ENCODE results near the gene SIRT4. TPM values are rescaled to one million over a fixed set of nuclear protein-coding genes. Genes with fewer than 3 reads are reported as not detected.

The SIRT4 gene
- total RNA-seq, 1 experiment from 2014 or later, result 2.1 TPM

GRCh38 chr12:120260607-120261006 lies 41.5 kb upstream of the SIRT4 start:
- no peak overlapping the region for H3K27ac Mint-ChIP-seq (ENCODE audit: unreplicated experiment)
- Histone ChIP-seq H3K4me1 (peaks cover 46% of the 10 kb centered on the region), H3K9me3 (no peaks in the 10 kb centered on the region), H3K36me3 (ENCODE audit: control insufficient read depth, insufficient read depth, low read length) (no peaks in the 10 kb centered on the region; the same call in 1 of the 2 replicates), H3K27me3 (replicated peaks; ENCODE audit: control insufficient read depth, insufficient read depth, low read length) (no peaks in the 10 kb centered on the region), H3K4me3 (ENCODE audit: low read depth, low read length) (no peak overlapping the region)
- H3K4me1 Mint-ChIP-seq (ENCODE audit: low read depth, unreplicated experiment), result peaks cover 28% of the 10 kb centered on the region
- CTCF ChIA-PET, result no interaction called here
- no peak for DNase-seq
- peaks cover 36% of the 10 kb centered on the region for H3K36me3 Mint-ChIP-seq (ENCODE audit: insufficient read depth, unreplicated experiment)
- no peaks in the 10 kb centered on the region for H3K27me3 Mint-ChIP-seq (ENCODE audit: insufficient read depth, unreplicated experiment)
- intact Hi-C loops (cut with micrococcal nuclease; ENCODE audit: unreplicated experiment), result no loop called here
- no TSS peak for BruUV-seq (replicated peaks)
- no peaks in the 10 kb centered on the region for H3K9me3 Mint-ChIP-seq (ENCODE audit: unreplicated experiment)
- no peak for TF ChIP-seq CTCF (IDR thresholded peaks at IDR 0.05; ENCODE audit: insufficient read depth in 1 of 2, low read depth in 1 of 2, low read length in 1 of 2, severe bottlenecking in 1 of 2, unreplicated experiment in 1 of 2)
- no peak overlapping the region for H3K4me3 Mint-ChIP-seq (ENCODE audit: unreplicated experiment)
- POLR2A ChIA-PET, result interaction anchor here (0.6 kb wide), 1 partner anchor 32 kb away, joined by 4 read pairs; no protein-coding TSS in a partner anchor

GRCh38 chr12:120261951-120262851 lies 39.9 kb upstream of the SIRT4 start:
- no peak for DNase-seq
- intact Hi-C loops (cut with micrococcal nuclease; ENCODE audit: unreplicated experiment), result no loop called here

More at GRCh38 chr12:120261951-120262851, 39.9 kb upstream of the SIRT4 start:
- Mint-ChIP-seq H3K36me3 (ENCODE audit: insufficient read depth, unreplicated experiment) (peaks cover 27% of the 10 kb centered on the region), H3K27ac (ENCODE audit: unreplicated experiment) (peak overlapping the region; percentile 68), H3K4me3 (ENCODE audit: unreplicated experiment) (peak overlapping the region; percentile 44), H3K9me3 (ENCODE audit: unreplicated experiment) (no peaks in the 10 kb centered on the region), H3K27me3 (ENCODE audit: insufficient read depth, unreplicated experiment) (no peaks in the 10 kb centered on the region), H3K4me1 (ENCODE audit: low read depth, unreplicated experiment) (peaks cover 17% of the 10 kb centered on the region)
- Histone ChIP-seq H3K4me3 (ENCODE audit: low read depth, low read length) (no peak overlapping the region), H3K9me3 (no peaks in the 10 kb centered on the region), H3K36me3 (ENCODE audit: control insufficient read depth, insufficient read depth, low read length) (no peaks in the 10 kb centered on the region; the same call in 1 of the 2 replicates), H3K4me1 (peaks cover 52% of the 10 kb centered on the region), H3K27me3 (replicated peaks; ENCODE audit: control insufficient read depth, insufficient read depth, low read length) (no peaks in the 10 kb centered on the region)
- TF ChIP-seq CTCF (IDR thresholded peaks at IDR 0.05; ENCODE audit: insufficient read depth in 1 of 2, low read depth in 1 of 2, low read length in 1 of 2, severe bottlenecking in 1 of 2, unreplicated experiment in 1 of 2), result no peak
- no TSS peak for BruUV-seq (replicated peaks)
- CTCF ChIA-PET, result interaction anchor here (0.6 to 7.3 kb wide), 4 partner anchors 25 to 95 kb away, joined by 4 to 229 read pairs (median 40); no protein-coding TSS in a partner anchor
- POLR2A ChIA-PET, result interaction anchor here (0.6 to 4.7 kb wide), 6 partner anchors 27 to 61 kb away, joined by 3 to 117 read pairs (median 5); partner anchors contain the start of gene RPLP0

Data from Caco-2 (cell line).